ENCODE measurements around the gene TACC3.

TACC3 gene

DNA sequence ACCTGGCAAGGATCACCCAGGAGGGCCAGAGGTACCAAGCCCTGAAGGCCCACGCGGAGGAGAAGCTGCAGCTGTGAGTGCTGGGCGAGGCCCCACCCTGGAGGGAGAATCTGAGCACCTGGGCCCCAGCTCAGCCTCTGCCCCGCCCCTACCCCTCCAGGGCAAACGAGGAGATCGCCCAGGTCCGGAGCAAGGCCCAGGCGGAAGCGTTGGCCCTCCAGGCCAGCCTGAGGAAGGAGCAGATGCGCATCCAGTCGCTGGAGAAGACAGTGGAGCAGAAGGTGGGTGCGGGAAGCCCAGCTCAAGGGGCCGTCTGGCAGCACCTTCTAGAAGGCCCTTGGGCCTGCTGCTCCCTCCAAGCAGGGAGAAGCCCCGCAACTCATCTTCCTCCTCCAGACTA lies 23.2 kb downstream of the TACC3 start:
- DNase-seq (ENCODE audit: low read depth in 2 of 2, low spot score in 1 of 2) = no peak

DNA sequence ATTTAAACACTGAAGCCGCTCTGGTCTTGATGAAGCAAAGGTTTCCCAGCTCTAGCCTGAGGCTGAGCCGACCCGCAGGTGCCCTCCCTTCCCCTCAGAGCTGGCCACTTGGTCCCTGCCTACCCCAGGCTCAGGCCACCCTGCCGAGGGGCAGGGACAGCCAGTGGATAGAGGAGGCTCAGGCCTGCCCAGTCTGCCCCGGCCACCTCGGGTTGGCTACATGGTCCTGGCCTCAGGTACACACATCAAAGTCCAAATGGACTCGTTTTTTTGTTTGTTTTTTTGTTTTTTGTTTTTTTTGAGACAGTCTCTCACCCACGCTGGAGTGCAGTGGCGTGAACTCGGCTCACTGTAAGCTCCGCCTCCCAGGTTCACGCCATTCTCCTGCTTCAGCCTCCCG lies 23.8 kb downstream of the TACC3 start:
- no peak for DNase-seq (ENCODE audit: low read depth in 2 of 2, low spot score in 1 of 2)

DNA sequence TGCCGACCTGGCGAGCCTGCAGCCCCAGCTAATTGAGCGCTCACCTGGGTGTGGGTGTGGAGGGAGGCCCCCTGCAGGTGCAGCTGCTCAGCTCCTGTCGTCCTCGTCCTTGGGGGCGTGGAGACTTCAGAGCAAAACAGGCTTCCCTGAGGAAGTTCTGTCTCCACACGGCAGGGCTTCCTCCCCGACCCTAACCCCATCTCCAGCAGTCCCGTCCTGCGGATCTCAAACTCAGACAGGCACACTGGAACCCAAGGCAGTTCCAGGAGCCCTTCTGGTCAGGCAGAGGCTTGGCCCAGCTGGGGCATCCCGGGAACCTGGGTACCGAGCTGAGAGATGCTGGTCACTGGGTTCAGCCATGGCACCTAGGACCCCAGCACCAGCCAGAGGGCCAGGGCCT lies 24.4 kb downstream of the TACC3 start:
- no peak for DNase-seq (ENCODE audit: low read depth in 2 of 2, low spot score in 1 of 2)

DNA sequence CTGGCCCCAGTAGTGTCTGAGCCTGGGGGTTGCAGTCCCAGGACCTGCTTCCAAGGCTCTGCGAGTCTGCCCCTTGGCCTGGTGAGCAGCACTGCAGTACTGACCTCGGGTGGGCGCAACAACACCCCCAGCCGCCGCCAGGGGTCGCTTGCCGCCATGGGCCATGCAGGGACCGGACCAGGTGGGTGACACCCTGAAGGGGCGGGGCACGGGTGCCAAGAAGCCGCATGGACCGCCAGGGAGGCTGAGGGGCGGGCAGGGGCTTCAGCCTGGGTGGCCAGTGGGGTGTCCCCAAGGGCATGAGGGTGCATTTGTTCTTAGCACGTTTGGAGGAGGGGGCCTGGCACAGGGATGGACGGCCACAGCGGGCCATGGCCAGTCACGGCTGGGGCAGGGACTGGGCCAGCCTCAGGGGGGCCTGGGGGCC lies 25.0 kb downstream of the TACC3 start:
- DNase-seq (ENCODE audit: low read depth in 2 of 2, low spot score in 1 of 2) = peak; percentile 56 to 64

DNA sequence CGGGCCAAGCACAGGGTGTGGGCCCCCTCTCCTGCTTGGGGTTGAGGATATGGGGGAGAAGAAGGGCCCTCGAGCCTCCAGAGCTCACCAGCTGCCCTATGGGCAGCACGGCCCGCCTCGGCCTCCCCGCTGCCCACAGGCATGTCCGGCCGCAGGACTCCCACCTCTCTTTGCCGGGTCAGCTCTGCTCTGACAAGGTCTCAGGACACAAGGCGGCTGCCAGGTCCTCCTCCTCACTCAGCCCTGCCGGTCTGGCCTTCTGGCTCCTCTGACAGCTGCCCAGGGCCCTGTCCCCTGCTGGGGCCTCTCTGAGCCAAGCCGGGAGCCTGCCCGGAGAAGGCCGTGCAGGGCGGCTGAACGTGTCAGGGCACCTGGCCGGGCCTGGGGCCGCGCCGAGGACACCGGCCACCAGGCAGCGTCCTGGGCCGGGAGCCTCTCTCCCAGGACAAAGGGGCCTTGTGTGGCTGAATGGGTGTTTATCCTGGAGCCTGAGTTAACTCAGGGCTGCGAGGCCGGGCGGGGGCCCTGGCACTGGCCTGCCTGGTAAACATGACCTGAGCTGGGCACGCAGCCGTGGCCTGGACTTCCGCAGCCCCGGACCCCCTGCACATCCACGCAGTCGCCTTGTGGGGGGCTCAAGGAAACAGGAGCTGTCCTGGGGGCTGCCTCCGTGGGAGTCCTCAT lies 25.7 kb downstream of the TACC3 start:
- DNase-seq (ENCODE audit: low read depth in 2 of 2, low spot score in 1 of 2) = no peak

DNA sequence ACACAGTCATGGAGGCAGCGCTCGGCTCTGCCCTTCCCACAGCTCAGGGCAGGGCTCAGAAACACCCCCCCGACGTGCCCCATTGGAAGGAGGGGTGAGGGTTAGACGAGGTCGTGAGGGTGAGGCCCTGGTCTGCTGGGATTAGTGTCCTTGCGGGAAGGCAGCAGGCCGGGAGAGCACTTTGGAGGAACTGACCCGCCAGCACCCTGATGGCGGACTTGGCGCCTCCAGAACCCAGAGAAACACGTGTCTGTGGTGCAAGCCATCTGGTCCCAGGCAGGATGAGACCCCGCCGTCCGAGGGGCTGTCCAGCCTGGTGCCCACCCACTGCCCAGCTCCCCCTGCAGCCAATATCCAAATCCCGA lies 26.3 kb downstream of the TACC3 start:
- no peak for DNase-seq (ENCODE audit: low read depth in 2 of 2, low spot score in 1 of 2)

DNA sequence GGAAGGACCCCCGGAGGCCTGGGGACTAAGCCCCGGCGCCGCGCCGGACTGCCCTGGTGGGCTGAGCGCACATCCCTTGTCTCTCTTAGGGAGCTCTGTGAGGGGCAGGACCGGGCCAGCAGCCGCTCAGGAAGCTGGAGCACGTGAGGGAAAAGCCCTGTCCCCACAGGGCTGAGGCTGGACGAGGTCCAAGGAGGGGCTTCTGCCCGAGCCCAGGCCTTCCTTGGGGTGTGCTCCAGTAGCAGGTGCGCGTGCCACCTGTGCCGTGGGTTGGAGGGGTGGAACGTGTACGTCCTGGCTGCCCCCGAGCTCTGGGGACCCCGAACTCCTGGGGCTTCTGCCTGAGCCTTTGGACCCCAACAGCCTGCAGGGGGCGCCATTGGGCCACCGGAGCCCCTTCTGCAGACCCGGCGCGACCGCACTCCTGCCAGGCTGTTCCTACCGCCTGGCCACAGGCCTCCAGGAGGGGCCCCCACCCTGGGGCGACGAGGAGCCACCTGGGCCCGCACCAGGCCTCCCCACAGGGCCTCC lies 27.2 kb downstream of the TACC3 start:
- DNase-seq (ENCODE audit: low read depth in 2 of 2, low spot score in 1 of 2) = peak; percentile 45 to 58

DNA sequence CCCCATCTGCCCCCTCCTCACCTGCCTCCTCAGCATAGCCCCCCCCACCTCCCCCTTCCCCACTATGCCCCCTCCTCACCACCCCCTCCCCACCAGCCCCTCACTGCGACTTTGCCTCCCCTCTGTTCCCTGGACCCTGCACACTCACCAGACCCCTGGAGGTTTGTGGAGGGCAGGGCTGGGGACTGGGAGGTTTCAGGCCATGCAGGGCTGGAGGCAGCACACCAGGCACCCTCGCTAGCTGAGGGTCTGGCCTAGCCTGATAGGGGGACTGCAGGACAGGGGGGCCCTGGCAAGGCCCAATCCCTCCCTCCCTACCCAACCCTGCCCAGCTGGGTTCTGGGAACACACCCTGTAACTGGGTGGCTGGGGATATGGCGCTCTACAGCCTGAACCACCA lies 28.0 kb downstream of the TACC3 start:
- DNase-seq (ENCODE audit: low read depth in 2 of 2, low spot score in 1 of 2) = no peak

DNA sequence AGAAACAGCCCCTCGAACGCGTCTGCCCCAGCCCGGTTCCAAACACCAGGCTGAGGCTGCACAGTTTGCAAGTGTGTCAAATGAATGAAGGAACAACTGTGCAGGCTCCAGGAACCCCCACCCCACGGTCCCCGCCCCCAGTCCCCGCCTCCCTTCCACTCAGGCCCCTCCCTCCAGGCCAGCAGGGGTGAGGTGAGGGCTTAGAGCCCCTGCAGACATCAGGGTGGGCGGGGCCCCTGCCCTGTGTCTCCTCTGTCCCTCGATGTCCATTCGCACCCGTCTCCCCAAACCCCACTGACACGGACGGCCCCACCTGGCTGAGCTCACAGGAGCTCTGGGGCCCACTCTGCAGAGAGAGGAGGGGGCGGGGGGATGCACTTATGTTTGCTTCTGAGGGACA lies 28.5 kb downstream of the TACC3 start:
- no peak for DNase-seq (ENCODE audit: low read depth in 2 of 2, low spot score in 1 of 2)

DNA sequence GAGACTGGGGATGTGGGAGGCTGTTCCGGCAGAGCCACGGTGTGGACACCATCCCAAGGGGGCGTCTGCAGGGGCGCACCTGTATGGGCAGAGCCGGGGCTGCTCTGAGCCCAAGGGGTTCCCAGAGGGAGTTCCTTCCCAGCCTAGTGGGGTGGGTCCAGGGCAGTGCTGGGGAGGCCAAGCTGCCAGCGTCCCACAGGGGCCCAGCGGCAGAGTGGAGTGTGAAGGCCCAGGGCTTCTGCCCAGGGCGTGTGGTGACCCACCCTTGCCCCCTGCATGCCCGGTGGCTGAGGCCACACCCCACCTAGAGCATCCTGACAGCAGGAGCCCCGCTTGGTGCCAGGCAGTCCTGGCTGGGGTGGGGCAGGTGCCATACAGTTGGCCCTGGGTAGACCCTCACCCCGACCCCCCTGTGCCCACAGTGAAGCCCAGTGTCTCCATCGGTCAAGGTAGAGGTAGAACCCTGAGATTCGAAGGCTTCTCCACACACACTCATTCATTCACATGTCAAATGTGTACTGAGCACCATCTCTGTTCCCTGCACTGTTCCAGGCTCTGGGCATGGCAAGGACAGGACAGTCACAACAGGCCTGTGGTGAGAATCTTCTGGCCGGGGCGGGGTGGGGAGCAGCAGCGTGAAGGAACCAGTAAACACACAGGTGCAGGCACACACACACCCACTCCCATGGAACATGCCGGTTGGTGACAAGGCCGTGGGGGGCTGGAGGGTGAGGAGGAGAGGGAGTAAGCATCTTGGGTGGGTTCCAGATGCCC lies 29.2 kb downstream of the TACC3 start:
- no peak for DNase-seq (ENCODE audit: low read depth in 2 of 2, low spot score in 1 of 2)

DNA sequence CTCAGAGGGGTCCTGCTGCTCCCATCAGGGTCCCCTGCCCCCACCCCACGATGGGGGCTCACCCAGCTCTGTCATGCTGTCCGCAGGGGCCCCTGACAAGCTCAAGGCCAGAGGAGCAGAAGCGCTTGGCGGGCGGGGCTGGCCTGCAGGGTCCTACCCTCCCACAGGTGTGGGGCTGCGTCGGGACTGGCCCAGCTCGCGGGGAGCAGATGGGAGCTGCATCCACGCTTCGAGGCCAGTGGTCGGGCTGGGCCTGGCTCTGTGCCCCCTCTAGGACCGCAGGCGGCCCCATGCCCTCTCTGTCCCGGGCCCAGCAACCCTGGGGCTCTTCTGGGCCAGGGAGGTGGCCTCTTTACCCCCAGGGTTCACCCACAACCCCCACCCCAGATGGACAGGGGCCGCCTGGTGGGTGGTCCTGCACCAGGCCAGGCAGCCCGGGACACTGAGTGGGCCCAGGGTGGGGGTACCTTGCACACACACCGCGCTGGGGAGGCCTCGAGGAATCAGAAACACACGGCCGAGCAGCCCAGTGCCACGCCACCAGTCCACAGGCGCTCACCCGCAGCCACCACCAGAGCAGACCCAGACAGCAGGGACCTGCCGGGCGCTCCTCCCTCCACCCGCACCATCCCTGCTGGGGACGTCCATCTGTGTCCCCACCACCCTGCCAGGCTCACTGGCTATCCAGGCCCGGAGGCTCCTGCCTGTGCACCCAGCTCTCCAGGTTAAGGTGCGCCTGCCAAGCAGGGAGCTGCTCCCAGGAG lies 30.0 kb downstream of the TACC3 start:
- DNase-seq (ENCODE audit: low read depth in 2 of 2, low spot score in 1 of 2) = no peak

DNA sequence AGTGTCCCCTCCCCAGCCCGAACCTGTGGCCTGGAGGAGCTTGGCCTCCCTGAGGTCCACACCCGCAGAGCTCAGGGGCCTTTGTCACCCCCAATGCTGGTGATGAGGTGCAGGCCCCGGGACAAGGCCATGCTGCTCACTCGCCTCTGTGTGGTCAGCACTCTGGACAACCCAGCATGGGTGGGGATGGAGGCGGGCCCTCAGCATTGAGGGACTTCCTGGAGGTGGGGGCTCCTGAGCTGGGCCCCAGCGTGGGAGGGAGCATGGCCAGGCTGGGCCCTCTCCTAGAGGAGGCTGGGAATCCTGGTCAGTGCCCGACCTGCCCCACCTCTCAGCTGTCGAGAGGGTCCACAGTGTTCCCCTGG lies 30.6 kb downstream of the TACC3 start:
- no peak for DNase-seq (ENCODE audit: low read depth in 2 of 2, low spot score in 1 of 2)

DNA sequence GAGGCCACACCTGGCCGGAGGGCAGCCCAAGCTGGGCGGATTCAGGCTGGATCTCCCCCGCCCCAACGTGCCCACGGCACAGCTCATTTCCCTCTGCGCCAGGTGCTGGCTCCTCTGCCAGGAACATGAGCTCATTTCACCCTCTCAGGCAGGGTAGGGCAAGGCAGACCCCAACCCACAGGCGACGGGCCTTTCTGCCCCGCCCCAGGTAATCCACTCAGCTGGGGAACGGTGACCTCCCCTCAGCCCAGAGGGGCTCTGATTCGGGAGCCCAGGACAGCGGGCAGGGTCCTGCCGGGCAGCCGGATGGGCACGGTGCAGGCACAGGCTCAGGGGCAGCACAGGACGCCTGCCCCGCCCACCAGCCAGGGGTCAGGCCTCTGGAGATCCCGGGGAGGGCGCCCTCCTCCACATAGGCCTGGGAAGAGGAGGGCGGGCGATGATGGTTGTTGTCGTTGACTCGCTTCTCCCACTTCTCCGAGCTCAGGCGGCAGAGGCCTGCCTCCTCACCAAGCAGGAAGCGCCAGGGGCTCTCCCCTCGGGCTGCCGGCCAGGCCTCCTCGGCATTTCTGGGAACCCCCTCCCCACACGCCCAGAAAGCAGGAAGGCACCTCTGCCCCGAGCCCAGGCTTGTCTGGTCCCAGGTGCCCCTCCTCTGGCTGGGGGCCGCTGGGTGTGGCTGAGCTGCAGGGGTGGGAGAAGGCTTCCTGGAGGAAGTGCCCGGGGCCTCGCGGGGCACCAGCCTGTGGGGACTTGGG lies 31.1 kb downstream of the TACC3 start:
- no peak for DNase-seq (ENCODE audit: low read depth in 2 of 2, low spot score in 1 of 2)

DNA sequence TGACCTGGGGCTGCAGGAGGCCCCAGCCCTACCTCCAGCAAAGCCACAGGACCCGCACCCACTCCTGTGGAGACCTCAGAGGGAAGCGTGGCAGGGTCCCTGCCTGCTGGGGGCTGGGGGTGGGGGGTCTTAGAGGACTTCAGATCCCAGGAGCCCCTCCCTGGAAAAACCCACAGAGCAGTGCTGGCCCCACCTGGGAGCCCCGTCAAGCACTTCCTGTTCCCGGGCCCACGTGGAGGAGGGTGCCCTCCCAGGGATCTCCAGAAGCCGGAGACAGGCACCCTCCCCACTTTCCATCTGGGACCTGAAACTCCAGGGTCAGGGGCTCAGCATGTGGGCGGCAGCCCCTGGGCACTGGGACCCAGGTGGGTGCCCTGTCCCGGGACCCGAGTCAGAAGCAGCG lies 32.0 kb downstream of the TACC3 start:
- DNase-seq (ENCODE audit: low read depth in 2 of 2, low spot score in 1 of 2) = no peak

DNA sequence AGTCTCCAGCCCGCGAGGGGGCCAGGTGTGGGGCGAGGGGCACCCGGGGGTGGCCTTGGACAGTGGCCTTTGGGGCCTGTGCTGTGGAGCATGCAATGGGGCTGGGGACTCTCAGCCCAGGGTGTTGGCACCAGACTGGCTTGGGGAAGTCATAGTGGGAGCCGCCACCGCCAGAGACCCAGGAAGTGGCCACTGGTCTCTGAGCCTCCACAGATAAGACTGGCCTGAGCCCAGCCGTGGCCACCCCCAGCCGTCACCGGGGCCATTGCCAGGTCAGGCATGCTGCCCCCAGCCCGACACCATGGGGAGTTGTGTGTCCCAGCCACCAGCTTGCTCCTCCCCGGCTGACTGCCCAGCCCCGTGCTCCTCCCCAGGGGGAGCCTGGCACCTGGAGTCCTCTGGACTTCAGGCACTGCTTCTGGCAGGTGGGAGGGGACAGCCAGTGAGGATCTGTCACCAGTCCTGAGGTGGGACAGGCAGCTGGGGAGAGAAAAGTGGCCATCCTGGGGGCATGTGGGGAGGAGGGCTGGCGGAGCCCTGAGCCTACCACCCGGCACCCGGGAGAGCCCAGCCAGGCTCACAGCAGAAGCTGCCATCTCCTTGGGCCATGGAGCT lies 32.5 kb downstream of the TACC3 start:
- DNase-seq (ENCODE audit: low read depth in 2 of 2, low spot score in 1 of 2) = no peak

DNA sequence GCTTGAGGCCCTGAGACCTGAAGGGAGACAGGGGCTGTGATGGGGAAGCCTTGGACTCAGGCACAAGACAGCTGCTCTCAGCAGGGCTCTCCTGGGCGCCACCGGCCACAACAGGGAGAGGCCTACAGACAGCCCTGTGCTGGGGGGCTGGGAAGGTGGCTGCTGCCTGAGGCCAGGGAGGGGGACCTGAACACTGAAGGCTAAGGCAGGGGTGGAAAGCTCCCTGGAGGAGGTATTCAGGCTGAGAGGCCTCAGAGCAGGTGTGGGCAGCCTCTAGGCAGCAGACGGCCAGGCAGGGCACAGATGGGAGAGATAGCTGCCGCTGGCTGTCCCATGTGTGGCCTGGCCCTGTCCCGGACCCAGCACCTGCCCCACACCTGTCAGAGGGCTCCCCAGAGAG lies 33.0 kb downstream of the TACC3 start:
- no peak for DNase-seq (ENCODE audit: low read depth in 2 of 2, low spot score in 1 of 2)

DNA sequence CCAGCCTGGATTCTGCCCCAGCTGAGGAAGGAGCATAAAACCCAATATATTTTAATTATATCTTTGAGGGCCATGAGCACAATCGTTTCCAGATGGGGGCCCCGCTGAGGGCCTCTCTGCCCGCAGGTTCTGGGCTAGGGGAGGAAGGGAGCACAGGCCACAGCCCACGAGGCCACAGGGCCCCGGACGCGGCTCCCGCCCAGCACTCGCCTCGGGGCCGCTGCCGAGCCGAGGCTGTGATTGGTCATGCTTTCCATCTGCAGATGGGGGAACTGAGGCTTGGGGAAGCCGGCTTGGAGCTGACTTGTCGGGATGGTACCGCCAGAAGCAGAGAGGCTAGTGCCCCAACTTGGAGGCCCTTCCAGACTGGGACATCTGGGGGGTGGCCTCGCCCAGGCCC lies 34.0 kb downstream of the TACC3 start:
- no peak for DNase-seq (ENCODE audit: low read depth in 2 of 2, low spot score in 1 of 2)

DNA sequence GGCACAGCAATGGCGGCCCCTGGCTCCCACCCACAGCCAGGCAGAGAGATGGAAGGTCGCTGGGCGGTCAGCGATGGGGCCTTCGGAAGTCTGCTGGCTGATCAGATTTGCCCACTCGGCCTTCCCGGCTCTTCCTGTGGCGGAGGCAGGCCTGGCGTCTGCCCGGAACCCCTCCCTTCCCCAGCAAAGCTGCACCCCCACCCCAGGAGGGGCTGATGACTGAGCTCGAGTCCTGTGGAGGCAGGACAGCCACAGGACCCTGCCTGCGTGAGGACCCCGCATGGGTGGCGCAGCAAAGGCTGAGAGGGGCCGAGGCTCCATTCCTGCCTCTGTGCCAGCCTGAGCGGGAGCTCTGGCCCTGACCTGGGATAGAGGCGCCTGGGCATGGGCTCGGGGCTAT lies 34.8 kb downstream of the TACC3 start:
- no peak for DNase-seq (ENCODE audit: low read depth in 2 of 2, low spot score in 1 of 2)

DNA sequence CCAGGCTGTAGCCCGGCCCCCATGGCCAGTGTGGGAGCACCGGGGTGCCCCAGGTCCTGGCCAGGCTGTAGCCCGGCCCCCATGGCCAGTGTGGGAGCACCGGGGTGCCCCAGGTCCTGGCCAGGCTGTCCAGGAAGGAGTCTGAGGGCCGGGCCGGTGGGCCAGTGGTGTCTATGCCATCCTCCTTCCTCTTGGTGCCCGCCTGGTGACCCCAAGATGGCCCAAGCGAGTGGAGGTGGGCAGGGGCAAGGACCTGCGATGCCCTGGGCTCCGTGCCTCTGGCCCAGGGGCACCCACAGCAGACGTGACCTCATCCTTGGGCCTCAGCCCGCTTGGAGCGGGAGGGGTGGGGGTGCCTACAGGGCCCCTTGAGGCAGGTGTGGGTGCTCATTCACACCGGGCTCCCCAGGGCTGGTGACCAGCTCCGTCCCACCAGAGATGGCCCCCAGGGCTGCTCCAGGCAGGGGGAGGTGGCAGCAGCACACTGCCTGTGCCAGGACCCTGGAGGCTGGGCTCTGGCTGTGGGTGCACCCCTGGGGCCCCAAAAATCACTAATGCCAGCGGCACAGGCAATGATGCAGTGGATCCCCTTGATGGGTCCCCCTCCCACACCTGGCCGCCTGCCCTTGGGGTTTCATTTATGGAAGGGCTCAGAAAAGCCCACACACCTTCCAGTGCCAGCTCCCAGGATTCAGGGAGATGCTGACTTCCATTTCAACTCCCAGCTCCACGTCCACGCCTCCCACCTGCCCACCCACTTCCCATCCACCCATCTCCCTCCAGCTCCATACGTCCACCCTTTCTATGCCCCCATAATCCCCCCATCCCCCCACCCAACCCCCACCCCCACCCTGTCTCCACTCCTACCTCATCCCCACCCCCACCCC lies 35.8 kb downstream of the TACC3 start:
- DNase-seq (ENCODE audit: low read depth in 2 of 2, low spot score in 1 of 2) = no peak

DNA sequence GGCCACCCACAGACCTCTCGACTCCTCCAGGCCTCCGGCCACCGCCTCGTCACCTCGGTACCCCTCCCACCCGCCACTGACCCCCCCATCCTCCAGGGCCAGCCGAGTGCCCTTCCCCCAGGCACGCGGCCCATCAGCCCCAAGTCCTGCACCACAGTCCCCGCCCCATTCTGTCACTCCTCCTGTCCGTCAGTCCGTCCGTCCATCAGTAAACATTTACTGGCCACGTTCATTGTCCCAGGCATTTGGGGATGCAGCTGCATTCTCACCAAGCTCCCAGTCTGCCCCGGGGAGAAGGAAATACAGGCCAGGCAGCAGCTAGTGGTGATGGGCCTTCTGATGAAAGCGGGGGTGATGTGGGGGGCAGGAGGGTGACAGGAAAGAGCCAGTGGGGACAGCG lies 36.5 kb downstream of the TACC3 start:
- no peak for DNase-seq (ENCODE audit: low read depth in 2 of 2, low spot score in 1 of 2)
